K562 (cell line): ENCODE measurements around the gene ADAM8. TPM values are rescaled to one million over a fixed set of nuclear protein-coding genes. Genes with fewer than 3 reads are reported as not detected.

Experiments
- CSDE1 ChIP-seq, 2 experiments: fragments of 450-650 bp; IDR thresholded peaks; 2 replicates each; pipeline ENCODE4 v1.6.1; 2016; ENCODE audit warnings: mild to moderate bottlenecking in 1 of 2
- E2F3 ChIP-seq: fragments of 250-450 bp; sonication (Bioruptor Pico); IDR thresholded peaks from 2 replicates; pipeline ENCODE4 v1.4.0; 2020; ENCODE audit warnings: mild to moderate bottlenecking
- ELF2 ChIP-seq: fragments of 250-450 bp; sonication (Bioruptor Pico); IDR thresholded peaks from 2 replicates; pipeline ENCODE4 v1.5.0; 2021; ENCODE audit warnings: mild to moderate bottlenecking
- GMEB1 ChIP-seq: fragments of 250-450 bp; sonication (Bioruptor Pico); IDR thresholded peaks from 2 replicates; pipeline ENCODE4 v1.4.0; 2020; ENCODE audit warnings: mild to moderate bottlenecking
- HMGN3 ChIP-seq: IDR thresholded peaks from 2 replicates; pipeline ENCODE4 v1.6.1; 2011; ENCODE audit warnings: borderline replicate concordance, low read depth, mild to moderate bottlenecking, mixed read lengths, low read length; ENCODE audit not compliant: insufficient read length; ENCODE audit errors: extremely low read depth
- KLF10 ChIP-seq: fragments of 250-450 bp; sonication (Bioruptor Pico); IDR thresholded peaks from 2 replicates; pipeline ENCODE4 v1.6.1; 2021; ENCODE audit warnings: matching md5 sums
- MAZ ChIP-seq, 2 experiments: fragments of 450-650 bp in 1 of 2; sonication (generic) in 1 of 2; formaldehyde crosslinking; IDR thresholded peaks in 1 of 2; conservative IDR thresholded peaks in 1 of 2; 2 replicates each; pipeline versions ENCODE4 v1.4.0 to v1.5.0; 2020; ENCODE audit warnings: mild to moderate bottlenecking in 1 of 2, missing genetic modification reagents in 1 of 2
- SETDB1 ChIP-seq: IDR thresholded peaks from one replicate; pipeline ENCODE4 v1.6.1; 2012; ENCODE audit warnings: low read length, control low read depth, inconsistent platforms
- SOX6 ChIP-seq: fragments of 450-650 bp; IDR thresholded peaks from 2 replicates; pipeline ENCODE4 v1.6.1; 2014; ENCODE audit warnings: mild to moderate bottlenecking
- SRSF9 ChIP-seq: fragments of 200-400 bp; formaldehyde crosslinking; IDR thresholded peaks from 2 replicates; pipeline ENCODE4 v1.6.1; 2017; ENCODE audit warnings: low read depth, low read length, borderline replicate concordance
- ZBTB12 ChIP-seq: fragments of 250-450 bp; sonication (Bioruptor Pico); IDR thresholded peaks from 2 replicates; pipeline ENCODE4 v1.4.0; 2020
- ZNF143 ChIP-seq: sonication (generic); formaldehyde crosslinking; IDR thresholded peaks from 2 replicates; pipeline ENCODE4 v1.9.0; 2022; ENCODE audit warnings: mild to moderate bottlenecking, missing genetic modification reagents
- ZNF398 ChIP-seq: fragments of 250-450 bp; sonication (Bioruptor Pico); IDR thresholded peaks from 2 replicates; pipeline ENCODE4 v1.8.0; 2021; ENCODE audit warnings: moderate library complexity, mild to moderate bottlenecking, inconsistent platforms
- ZNF696 ChIP-seq: fragments of 250-450 bp; sonication (Bioruptor Pico); conservative IDR thresholded peaks from 2 replicates; pipeline ENCODE4 v1.4.0; 2020; ENCODE audit warnings: mild to moderate bottlenecking, moderate library complexity
- ZNF830 ChIP-seq: fragments of 250-450 bp; sonication (Bioruptor Pico); IDR thresholded peaks from 2 replicates; pipeline ENCODE4 v1.5.0; 2021; ENCODE audit warnings: mild to moderate bottlenecking
- polyA plus RNA-seq, 8 experiments: library from polyadenylated mRNA; depleted of rRNA in 4 of 8; stranded (reverse) in 5 of 8; unstranded in 3 of 8; fragments of >200 nt; fragmentation: Nextera tagmentation in 2 of 8; fragmentation: Illumina TruSeq in 1 of 8; extraction: Ambion mirVana in 2 of 8; extraction: Trizol in 1 of 8; gene quantifications; 2 replicates each; pipeline versions ENCODE4 v1.2.1 to v1.2.3, GENCODE V29; 2011 to 2014; ENCODE audit warnings: inconsistent platforms in 1 of 8, missing spikeins in 1 of 8
- total RNA-seq, 7 experiments: library from RNA; depleted of rRNA in 6 of 7; stranded (reverse); fragments of >200 nt in 6 of 7; fragmentation: Illumina TruSeq in 2 of 7; extraction: Trizol in 2 of 7; gene quantifications; 2 replicates each; pipeline versions ENCODE4 v1.2.1 to v1.2.3, GENCODE V29; 2011 to 2021; ENCODE audit warnings: low replicate concordance in 1 of 7

Gene ADAM8
- total and polyA plus RNA-seq, 9 of the 15 experiments (the other 6 are each of a cell fraction or from before 2014, with no cell fraction given) = 0.07 to 7.0 (median 1.1) TPM

- TF ChIP-seq SETDB1 (no peak), ZNF143 (CRISPR knock-in tag) (no peak), MAZ (CRISPR knock-in tag; conservative IDR thresholded peaks at IDR 0.05 in 1 of 2, IDR thresholded peaks at IDR 0.05 in 1 of 2) (peak in 1 of 2 experiments; percentile 90; a peak in 2 of 4 replicates), ELF2 (CRISPR knock-in tag) (no peak), KLF10 (CRISPR knock-in tag) (no peak), ZNF398 (CRISPR knock-in tag) (no peak), E2F3 (CRISPR knock-in tag) (0 out of 2 replicates have a peak, but pooled peaks have one; percentile 61), HMGN3 (peak; percentile 57), ZNF830 (CRISPR knock-in tag) (no peak), CSDE1 (IDR thresholded peaks at IDR 0.05) (no peak; a peak in 1 of 4 replicates), SRSF9 (no peak), SOX6 (no peak), ZNF696 (CRISPR knock-in tag) (no peak), ZBTB12 (CRISPR knock-in tag) (peak; percentile 83), GMEB1 (CRISPR knock-in tag) (peak; percentile 48; the same call in 1 of the 2 replicates)
Observed at GRCh38 chr10:133308421-133309099, 31.9 kb upstream of the ADAM8 start, which contains the start of the genes TUBGCP2 and ZNF511 (continued).
